ENCODE results near the gene TAS2R60. TPM values are rescaled to one million over a fixed set of nuclear protein-coding genes. Genes with fewer than 3 reads are reported as not detected.

Gene TAS2R60
- polyA plus RNA-seq, 1 donor from 2014 or later = not detected

DNA sequence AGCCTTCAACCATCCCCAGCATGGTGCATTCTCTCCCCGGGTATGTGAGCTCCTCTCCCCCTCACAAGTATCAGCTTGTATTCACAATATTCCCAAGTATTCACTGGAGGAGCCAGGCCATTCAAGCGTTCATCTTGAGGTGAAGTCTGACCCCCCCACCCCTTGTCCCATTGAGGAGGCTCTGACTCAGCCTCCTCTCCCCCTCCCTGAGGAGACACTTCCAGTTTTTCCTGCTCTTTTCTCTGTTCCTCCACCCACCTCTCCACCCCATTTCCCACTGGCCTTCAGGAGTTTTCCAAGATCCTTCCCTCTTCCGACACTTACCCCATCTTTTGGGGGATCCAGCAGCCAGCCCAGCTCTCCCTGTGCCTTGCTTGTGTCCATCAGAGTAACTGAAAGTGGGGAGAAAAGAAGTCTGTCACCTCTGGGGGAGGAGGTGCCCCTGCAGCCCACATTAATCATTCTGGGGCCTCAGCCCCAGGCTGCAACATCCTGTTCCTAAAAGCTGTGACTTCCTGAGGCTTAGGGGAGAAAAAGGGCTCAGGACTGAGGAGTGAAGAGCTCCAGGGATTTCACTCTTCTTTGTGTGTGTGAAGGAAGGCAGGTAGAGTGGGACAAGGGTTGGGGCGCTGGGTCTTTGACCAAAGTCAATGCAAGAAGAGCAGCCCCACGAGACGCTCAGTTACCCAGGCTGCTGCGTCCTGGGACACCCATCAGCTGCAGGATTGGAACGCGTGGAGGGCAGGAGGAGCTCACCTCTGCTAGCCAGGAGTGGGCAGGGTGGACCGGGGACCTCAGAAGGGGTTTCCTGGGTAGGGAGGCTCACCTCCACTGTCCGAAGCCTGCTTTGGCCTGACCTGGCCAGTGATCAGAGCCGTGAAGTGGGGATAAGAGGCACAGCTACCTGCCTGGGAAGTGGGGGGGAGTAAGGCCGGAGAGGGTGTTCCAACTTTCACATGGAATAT is 35.7 kb upstream of the TAS2R60 start:
- Histone ChIP-seq H3K27me3 (ENCODE audit: insufficient read depth, low read depth, low read length) (peaks cover 8% of the 10 kb centered on the region), H3F3A (ENCODE audit: insufficient read depth, low read length, poor library complexity, severe bottlenecking) (no peaks in the 10 kb centered on the region), H3K9me2 (ENCODE audit: insufficient read depth, low read length) (no peaks in the 10 kb centered on the region), H3K4me3 (ENCODE audit: low read length) (no peak overlapping the region), H4K20me1 (ENCODE audit: insufficient read depth) (no peaks in the 10 kb centered on the region), H2AFZ (ENCODE audit: low read depth, low read length) (no peak overlapping the region), H3K36me3 (ENCODE audit: insufficient read depth, low read length) (no peaks in the 10 kb centered on the region), H3K4me2 (ENCODE audit: low read length) (no peak overlapping the region), H3K79me2 (replicated peaks; ENCODE audit: insufficient read depth, low read length) (no peaks in the 10 kb centered on the region), H3K9ac (ENCODE audit: low read length) (no peak overlapping the region), H3K9me3 (ENCODE audit: low read length) (no peaks in the 10 kb centered on the region), H3K27ac (ENCODE audit: low read length) (no peak overlapping the region)
- TF ChIP-seq EZH2 (IDR thresholded peaks at IDR 0.05; ENCODE audit: borderline replicate concordance, insufficient read depth, low read length, poor library complexity, severe bottlenecking) = no peak
- no peak for TF ChIP-seq POLR2AphosphoS5 (IDR thresholded peaks at IDR 0.05)
- TF ChIP-seq, protein P1, sequence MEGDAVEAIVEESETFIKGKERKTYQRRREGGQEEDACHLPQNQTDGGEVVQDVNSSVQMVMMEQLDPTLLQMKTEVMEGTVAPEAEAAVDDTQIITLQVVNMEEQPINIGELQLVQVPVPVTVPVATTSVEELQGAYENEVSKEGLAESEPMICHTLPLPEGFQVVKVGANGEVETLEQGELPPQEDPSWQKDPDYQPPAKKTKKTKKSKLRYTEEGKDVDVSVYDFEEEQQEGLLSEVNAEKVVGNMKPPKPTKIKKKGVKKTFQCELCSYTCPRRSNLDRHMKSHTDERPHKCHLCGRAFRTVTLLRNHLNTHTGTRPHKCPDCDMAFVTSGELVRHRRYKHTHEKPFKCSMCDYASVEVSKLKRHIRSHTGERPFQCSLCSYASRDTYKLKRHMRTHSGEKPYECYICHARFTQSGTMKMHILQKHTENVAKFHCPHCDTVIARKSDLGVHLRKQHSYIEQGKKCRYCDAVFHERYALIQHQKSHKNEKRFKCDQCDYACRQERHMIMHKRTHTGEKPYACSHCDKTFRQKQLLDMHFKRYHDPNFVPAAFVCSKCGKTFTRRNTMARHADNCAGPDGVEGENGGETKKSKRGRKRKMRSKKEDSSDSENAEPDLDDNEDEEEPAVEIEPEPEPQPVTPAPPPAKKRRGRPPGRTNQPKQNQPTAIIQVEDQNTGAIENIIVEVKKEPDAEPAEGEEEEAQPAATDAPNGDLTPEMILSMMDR (IDR thresholded peaks at IDR 0.05; ENCODE audit: poor library complexity, severe bottlenecking) = no peak
- no peak for TF ChIP-seq SMC3 (conservative IDR thresholded peaks at IDR 0.05; ENCODE audit: poor library complexity)
- no peak for TF ChIP-seq MXI1 (conservative IDR thresholded peaks at IDR 0.05; ENCODE audit: poor library complexity, severe bottlenecking)
- TF ChIP-seq TAF1 (IDR thresholded peaks at IDR 0.05; ENCODE audit: low read depth) = no peak
- no peak for TF ChIP-seq EP300 (conservative IDR thresholded peaks at IDR 0.05; ENCODE audit: poor library complexity, severe bottlenecking)
- TF ChIP-seq RAD21 (conservative IDR thresholded peaks at IDR 0.05) = no peak
- TF ChIP-seq, protein P2, sequence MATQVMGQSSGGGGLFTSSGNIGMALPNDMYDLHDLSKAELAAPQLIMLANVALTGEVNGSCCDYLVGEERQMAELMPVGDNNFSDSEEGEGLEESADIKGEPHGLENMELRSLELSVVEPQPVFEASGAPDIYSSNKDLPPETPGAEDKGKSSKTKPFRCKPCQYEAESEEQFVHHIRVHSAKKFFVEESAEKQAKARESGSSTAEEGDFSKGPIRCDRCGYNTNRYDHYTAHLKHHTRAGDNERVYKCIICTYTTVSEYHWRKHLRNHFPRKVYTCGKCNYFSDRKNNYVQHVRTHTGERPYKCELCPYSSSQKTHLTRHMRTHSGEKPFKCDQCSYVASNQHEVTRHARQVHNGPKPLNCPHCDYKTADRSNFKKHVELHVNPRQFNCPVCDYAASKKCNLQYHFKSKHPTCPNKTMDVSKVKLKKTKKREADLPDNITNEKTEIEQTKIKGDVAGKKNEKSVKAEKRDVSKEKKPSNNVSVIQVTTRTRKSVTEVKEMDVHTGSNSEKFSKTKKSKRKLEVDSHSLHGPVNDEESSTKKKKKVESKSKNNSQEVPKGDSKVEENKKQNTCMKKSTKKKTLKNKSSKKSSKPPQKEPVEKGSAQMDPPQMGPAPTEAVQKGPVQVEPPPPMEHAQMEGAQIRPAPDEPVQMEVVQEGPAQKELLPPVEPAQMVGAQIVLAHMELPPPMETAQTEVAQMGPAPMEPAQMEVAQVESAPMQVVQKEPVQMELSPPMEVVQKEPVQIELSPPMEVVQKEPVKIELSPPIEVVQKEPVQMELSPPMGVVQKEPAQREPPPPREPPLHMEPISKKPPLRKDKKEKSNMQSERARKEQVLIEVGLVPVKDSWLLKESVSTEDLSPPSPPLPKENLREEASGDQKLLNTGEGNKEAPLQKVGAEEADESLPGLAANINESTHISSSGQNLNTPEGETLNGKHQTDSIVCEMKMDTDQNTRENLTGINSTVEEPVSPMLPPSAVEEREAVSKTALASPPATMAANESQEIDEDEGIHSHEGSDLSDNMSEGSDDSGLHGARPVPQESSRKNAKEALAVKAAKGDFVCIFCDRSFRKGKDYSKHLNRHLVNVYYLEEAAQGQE (IDR thresholded peaks at IDR 0.05; ENCODE audit: borderline replicate concordance) = no peak

DNA sequence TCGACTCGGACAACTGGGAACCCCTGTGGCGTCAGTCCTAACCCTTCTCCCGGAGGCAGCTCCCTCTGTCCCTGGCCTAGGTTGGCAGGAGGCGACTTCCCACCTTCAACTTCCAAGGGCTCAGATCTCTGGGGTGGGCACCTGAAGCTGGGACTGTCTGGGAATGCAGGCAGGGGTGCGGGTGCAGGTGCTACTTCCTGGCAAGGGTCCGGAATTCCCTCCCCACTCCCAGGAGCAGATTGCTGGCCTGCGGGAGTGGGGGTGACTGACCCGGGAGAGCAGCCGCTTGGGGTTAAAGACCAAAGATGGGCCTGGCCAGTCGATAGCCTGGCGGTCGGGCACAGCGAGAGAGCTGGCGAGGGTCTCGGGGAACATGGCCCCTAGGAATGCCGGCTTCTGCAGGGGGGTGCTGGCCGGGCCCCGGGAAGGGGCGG is 35.0 kb upstream of the TAS2R60 start:
- H2AFZ ChIP-seq (ENCODE audit: low read depth, low read length) = no peak overlapping the region
- no peaks in the 10 kb centered on the region for H3K36me3 ChIP-seq (ENCODE audit: insufficient read depth, low read length)
- no peak overlapping the region for H3K27ac ChIP-seq (ENCODE audit: low read length)
- no peak overlapping the region for H3K4me2 ChIP-seq (ENCODE audit: low read length)
- no peaks in the 10 kb centered on the region for H3K9me2 ChIP-seq (ENCODE audit: insufficient read depth, low read length)
- H3K79me2 ChIP-seq (replicated peaks; ENCODE audit: insufficient read depth, low read length) = no peaks in the 10 kb centered on the region
- H3K9me3 ChIP-seq (ENCODE audit: low read length) = no peaks in the 10 kb centered on the region
- no peak overlapping the region for H3K4me3 ChIP-seq (ENCODE audit: low read length)
- no peaks in the 10 kb centered on the region for H3F3A ChIP-seq (ENCODE audit: insufficient read depth, low read length, poor library complexity, severe bottlenecking)
- peaks cover 8% of the 10 kb centered on the region for H3K27me3 ChIP-seq (ENCODE audit: insufficient read depth, low read depth, low read length)
- no peaks in the 10 kb centered on the region for H4K20me1 ChIP-seq (ENCODE audit: insufficient read depth)
- H3K9ac ChIP-seq (ENCODE audit: low read length) = no peak overlapping the region
- no peak for TF ChIP-seq MXI1 (conservative IDR thresholded peaks at IDR 0.05; ENCODE audit: poor library complexity, severe bottlenecking)
- TF ChIP-seq, protein P1 (IDR thresholded peaks at IDR 0.05; ENCODE audit: poor library complexity, severe bottlenecking) = no peak
- TF ChIP-seq, protein P2 (IDR thresholded peaks at IDR 0.05; ENCODE audit: borderline replicate concordance) = no peak
- no peak for TF ChIP-seq EZH2 (IDR thresholded peaks at IDR 0.05; ENCODE audit: borderline replicate concordance, insufficient read depth, low read length, poor library complexity, severe bottlenecking)
- TF ChIP-seq TAF1 (IDR thresholded peaks at IDR 0.05; ENCODE audit: low read depth) = no peak
- no peak for TF ChIP-seq RAD21 (conservative IDR thresholded peaks at IDR 0.05)
- TF ChIP-seq SMC3 (conservative IDR thresholded peaks at IDR 0.05; ENCODE audit: poor library complexity) = no peak
- no peak for TF ChIP-seq POLR2AphosphoS5 (IDR thresholded peaks at IDR 0.05)
- TF ChIP-seq EP300 (conservative IDR thresholded peaks at IDR 0.05; ENCODE audit: poor library complexity, severe bottlenecking) = no peak
